Mammary epithelial cell (primary cell): ENCODE results near the gene PRKAA1.

Experiments
- CTCF ChIP-seq, 2 donors: IDR thresholded peaks in 1 of 2; conservative IDR thresholded peaks in 1 of 2; 2 replicates each; pipeline ENCODE4 v1.5.1; 2011 to 2012; ENCODE audit warnings: inconsistent platforms in 2 of 2, low read length in 2 of 2, mild to moderate bottlenecking in 2 of 2, control low read depth in 1 of 2, low read depth in 1 of 2; ENCODE audit not compliant: insufficient read depth in 1 of 2; ENCODE audit errors: extremely low read depth in 1 of 2
- EZH2 ChIP-seq: IDR thresholded peaks from 2 replicates; pipeline ENCODE4 v1.6.1; 2012; ENCODE audit warnings: low read length, inconsistent platforms, borderline replicate concordance

GRCh38 chr5:40743771-40744170 is 54.4 kb downstream of the PRKAA1 start:
- no peak for TF ChIP-seq CTCF (conservative IDR thresholded peaks at IDR 0.05 in 1 of 2, IDR thresholded peaks at IDR 0.05 in 1 of 2; ENCODE audit: extremely low read depth in 1 of 2, insufficient read depth in 1 of 2, low read depth in 1 of 2, low read length in 2 of 2)
- TF ChIP-seq EZH2 = no peak
